GM18870 (cell line): ENCODE measurements around the gene TTC7B.

ENCODE experiments used
- ATAC-seq: cut with Tn5 transposase; IDR thresholded peaks from one replicate; pipeline ENCODE4 v1.9.1; 2021; ENCODE audit warnings: moderate library complexity; ENCODE audit not compliant: unreplicated experiment

Gene TTC7B

DNA sequence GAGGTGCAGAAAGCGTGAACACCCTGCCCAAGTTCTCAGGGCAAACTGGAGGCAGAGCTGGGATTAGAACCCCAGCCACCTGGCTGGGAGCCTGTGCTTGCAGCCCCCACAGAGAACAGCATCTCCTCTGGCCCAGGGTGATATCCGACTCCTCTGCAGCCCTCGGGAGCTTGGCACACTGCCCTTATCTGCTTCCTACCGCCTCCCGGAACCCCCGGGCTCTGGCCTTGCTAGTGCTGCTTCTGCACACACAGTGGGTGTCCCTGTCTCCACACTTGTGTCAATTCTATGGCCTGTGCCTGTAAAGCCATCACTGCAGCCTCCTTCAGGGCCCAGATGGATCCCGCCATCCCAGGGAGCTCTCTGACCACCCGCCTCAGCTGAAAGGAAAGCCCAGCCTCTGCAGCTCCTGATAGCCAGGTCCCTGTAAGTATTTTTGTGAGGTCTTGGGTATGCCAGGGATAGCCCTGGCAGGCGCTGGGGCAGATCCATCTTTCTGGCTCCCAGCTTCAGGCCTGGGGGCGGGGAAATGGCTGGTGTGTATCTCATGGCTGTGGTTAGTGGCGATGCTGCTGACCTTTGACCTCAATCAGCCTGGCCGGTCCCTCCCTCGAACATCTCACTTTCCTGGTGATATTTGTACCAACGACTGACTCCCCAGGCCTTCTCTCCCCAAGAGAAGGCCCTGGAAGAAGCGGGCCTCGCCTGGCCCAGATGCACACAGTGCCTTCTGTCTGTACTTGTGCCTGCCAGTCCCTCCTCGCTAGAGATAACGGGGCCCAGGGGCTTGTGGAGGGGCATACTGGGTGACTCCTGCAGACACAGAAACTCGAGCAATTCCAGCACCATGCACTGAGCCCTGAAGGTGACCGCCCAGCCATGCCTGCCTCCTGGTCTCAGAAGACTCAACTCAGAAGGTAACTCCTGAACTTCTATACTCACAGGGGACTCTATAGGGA is 235.6 kb downstream of the TTC7B start:
- ATAC-seq: no peak

DNA sequence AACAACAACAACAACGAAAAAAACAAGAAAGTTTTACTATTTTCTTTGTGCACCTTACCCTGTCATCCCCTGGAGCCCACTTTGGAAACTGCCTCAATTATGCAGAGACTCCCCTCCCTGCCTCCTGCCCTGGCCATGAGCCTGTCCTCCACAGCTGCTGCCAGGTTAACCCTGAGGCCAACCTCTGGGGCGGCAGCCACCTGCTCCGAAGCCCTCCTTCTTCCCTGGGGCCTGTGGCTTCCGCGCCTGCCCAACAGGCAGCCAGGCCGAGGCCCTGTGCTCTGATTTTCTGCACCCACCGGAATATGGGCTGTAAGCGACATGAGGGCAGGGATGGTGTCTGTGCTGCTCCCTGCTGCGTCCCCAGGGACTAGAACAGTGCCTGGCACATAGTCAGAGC is 236.4 kb downstream of the TTC7B start:
- no peak for ATAC-seq

DNA sequence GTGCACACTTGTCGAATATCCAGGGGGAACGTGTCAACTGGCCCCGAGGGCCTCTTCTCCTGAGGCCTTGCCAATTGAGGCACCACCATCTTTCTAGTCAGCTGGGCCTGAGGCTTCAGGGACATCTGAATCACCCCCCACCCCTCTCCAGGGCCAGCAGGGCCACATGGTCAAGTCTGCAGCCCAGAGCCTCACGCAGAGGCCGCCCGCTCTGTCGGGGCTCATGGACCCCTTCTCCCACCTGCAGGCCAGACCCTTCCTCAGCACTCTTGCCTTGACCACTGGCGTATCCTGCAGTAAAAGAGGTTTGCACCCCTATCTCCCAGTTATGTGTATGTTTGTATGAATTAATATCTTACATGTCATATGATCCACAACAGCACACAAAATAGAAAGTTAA is 237.1 kb downstream of the TTC7B start:
- no peak for ATAC-seq

DNA sequence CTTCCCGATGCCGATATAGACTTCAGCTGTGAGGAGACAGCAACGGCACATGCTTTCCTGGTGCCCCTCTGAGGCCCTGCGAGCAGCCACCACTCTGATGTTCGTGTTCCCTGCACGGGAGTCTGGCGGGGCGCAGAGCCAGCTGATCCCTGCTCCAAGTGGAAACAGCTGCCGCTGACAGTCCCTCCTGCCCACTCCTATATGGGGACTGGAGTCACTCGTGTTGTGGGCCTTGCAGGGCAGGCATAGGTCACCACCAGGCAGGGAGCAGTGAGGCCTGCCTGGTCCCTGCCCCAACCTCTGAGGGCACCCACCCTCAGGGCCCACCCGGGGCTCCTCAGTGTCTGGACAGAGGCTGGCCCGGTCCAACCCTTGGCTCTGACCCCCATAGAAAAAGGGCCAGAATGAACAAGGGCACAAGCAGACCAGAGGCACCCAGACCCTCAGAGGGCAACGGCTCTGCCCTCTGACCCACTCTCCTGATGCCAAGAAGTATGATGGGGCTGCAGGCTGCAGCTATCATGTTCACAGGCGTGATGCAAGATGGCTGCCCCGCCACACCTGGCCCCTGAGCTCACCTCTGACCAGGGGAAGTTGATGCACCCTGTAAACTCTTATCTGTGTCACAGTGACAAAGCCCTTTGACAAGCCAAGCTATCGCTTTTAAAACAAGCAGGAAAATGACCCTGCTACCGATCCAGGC is 237.8 kb downstream of the TTC7B start:
- ATAC-seq: no peak

DNA sequence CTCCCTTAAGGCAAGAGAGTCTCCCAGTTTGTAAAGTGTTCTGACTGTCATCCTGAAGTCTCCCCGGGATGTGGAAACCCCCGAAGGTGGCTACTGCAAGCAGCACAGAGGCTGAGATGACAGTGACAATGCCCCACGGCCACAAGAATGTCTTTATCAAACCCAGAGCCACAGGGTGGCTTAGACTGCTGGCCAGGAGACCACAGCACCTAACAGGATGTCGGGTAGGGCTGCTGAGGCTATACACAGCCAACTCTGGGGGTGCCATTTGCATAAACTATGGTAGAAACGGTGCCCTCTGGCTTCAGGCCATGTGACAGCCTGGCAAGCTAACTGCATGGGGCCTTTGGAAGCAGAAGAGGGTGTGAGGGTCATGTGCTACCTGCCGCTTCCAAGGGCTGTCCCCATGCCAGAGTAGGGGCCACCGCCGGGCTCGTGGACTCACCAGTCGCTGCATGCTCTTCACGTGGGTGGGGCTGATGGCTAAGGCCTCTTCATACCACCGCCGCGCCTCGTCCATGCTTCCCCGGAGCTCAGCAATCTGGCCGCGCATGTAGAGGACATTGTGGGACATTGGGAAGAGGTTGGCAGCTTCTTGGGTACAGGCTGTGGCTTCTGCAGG is 238.5 kb downstream of the TTC7B start:
- ATAC-seq: no peak

DNA sequence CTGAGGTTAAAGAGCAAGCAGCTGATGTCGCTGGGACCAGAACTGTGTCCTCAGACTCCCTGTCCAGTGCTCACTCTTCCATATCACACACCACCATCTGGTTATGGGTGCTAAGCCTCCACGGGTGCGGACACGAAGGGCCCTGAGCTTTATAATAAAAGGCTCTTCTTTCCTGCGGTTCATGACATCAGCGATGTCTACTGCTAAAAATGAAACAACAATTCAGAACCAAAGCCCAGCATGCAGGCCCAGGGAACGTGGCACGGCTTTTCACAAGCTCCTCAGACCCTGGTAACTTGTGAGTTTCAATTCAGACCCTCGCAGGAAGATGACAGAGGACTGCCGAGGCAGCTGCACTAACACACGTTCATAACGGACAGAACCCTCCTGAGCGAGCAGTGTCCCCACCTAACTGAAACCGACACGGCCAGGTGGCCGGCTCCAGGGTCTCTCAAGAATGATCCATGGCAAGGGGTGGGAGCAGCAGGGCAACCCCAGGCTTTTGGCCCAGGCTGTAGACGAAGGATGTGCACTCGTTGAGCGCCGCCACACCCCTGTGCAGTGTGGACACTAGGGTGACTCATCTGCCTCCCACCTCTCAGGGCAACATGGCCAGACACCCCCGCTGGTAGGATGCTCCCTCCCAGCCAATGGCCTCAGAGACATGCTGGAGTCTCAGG is 239.1 kb downstream of the TTC7B start:
- no peak for ATAC-seq

DNA sequence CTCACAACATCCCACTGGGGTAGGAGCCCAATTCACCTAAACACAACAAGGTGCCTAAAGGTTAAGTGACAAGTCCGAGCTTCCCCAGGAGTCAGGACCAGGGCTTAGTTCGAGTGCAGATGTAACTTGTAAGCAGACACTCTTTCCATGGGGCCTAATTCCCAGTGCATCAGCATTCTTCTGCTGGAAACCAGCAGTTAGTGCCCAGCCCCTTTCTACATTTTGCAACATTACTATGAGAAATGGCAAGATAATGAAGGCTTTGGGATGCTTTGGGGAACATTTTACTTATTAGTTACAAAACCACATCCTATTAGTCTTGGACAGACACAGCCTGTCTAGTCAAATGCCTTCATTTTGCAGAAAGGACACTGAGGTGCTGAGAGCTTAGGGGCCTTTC is 239.6 kb downstream of the TTC7B start:
- no peak for ATAC-seq

DNA sequence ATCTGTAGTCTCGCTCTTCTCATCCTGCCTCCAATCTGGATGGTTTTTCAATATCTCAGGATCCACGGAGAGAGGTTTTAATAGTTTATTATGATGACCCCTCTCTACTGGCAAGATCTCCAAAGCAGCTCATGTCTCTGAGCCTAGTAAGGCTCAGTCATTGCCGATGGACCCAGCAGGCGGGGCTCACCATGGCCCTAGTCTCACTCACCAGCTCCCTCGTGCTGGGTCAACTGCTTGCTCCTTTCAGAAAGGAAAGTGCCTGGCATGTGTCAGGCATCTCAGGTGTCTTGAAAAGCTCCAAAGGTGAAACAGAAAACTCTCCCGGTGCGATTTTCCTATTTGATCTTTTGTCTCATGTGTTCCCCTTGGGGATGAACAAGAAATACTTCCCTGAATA is 240.4 kb downstream of the TTC7B start:
- ATAC-seq: no peak

DNA sequence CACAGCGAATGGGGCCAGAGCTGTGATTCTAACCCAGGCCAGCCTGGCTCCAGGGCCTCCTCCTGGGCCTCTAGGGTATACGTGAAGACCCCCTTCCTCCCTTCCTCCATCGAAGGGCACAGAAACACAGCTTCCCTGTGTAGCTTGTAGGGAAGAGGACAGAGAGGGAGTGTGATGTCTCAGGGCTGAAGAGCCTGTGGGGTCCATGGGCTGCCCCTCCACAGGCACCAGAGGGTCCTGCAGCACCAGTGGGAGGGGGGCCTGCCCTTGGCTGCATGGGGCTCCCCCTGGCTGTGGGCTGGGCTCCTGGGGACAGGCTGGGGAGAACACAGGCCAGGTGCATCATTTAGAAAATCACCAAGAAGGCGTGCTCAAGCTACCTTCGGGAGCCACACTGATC is 240.9 kb downstream of the TTC7B start:
- ATAC-seq: no peak

DNA sequence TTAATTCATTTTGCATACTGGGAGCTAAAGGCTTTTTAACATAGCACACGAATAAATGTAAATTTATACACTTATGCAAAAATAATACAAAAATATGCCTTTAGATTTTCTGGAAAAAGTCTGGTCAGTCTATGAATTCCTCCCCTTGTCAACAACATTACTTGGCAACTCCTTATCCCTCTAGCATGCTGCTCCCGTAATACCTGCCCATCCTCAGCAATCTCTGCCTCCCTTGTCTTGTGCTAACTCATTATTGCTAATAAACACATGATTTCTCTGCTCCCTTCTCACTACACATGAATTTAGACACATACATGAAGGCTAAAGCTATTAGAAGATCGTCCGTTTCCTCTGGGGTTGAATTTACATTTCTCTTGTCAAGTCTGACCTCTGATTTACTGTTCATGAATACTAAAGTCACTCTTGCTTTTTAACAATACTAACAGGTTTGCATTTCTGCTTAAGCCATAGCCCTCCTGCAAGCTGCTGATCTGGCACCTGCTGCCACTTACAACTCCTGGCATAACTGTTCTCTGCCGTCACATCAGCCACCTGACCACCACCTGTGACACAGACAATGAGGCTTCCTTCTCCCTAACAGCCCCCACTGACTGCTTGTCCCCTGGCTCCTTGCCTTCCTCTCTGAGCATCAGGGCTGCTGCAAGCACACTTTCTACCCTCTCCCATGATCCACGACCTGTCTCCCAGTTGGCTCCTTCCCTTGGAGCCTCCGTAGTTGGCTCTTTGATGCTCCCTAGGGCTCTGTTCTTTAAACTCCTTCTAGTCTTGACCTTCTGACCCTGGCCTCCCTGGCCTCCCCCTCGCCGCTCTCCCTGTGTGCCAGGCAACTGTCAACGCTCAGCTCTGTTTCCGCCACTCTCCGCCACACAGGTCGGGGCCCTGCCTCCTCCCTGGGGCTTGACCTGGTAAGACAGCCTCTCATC is 241.8 kb downstream of the TTC7B start:
- no peak for ATAC-seq

DNA sequence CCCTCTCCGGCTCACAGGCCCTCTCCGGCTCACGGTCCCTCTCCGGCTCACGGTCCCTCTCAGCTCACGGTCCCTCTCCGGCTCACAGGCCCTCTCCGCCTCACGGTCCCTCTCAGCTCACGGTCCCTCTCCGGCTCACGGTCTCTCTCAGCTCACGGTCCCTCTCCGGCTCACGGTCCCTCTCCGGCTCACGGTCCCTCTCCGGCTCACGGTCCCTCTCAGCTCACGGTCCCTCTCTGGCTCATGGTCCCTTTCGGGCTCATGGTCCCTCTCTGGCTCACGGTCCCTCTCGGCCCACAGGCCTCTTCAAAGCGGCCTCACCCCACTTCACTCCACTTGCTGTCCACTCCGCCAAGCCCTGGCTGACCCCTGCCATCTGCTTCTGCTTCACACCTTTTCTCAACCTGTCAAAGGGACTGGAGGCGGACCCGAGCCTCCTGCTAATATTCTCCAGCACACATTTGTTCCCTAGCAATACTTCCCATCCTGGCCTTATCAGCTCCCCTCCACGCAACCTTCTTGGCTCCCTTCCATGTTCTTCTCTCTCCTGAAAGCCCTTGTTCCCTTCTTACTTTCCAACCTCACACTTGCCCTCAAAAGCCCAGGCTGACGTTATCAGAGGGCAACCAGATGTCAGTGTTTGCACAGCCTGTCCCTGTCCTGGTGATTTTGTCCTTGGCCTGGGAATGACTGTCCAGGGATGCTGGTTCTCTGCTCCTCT is 242.7 kb downstream of the TTC7B start:
- no peak for ATAC-seq

DNA sequence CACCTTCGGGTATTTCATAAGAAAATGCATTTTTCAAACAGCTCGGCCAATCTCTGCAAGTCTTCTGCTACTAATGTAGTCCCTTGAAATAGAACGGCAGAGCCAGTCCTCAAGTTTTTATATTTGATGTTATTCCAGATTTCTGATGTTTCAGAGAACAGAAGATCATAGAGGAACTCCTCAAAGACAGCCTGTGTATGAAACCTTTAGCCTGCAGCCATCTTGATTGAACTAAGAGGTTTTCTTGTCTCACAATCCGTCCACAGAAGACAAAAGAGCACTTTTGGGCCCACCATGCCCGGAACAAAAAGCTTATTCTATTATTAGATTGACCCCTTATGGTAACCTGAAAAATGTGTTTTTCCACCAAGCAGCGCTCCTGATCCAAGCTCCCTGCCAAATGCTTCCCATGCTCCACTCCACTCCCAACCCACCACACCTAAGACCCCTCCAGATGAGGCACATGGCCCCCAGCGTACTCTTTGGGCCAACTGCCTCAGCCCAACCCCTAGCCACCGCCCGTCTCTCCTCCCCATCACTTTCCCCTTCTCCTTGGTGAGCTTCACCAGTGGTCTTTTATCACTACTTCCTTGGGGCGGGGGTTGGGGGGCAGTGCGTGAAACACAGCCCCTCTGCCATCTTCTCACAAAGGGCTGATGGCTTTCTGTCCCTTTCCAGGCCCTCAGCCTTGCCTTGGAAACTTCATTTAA is 243.6 kb downstream of the TTC7B start:
- ATAC-seq: no peak

DNA sequence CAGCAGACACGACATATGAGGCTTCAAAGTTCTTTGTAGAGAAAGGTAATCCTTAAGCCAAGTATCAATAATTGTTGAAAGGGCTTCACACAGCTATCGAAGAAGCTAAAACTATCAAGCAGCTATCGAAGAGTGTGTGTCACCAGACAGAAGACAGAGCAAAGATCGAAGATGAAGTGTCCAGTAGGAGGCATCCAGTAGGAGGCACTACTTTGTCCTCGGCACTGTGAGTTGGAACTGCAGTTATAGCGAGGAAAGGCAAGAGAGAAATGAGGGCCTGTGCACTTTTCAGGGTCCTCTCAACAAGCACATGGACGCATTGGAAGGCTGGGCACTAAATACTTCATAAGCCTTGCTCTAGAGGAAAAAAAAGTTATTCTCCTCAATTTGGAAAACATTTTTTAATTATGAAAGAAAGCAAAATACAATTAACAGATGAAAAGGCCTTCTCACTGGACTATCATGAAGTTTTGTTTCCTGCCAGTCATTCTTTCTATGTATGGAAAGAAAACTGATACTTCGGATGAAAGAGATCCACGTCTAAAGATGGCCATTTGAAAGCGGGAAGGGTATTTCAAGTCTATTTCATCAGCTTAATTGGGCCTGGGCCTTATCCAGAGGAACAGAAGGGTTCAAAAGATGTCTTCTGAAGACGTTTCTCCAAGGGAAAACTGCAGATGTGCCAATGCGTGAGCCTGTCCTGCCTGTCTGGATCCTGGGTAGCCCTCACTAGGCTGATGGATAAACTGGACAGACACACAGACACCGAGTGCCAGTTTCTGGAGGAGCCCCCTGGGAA is 244.9 kb downstream of the TTC7B start:
- no peak for ATAC-seq

DNA sequence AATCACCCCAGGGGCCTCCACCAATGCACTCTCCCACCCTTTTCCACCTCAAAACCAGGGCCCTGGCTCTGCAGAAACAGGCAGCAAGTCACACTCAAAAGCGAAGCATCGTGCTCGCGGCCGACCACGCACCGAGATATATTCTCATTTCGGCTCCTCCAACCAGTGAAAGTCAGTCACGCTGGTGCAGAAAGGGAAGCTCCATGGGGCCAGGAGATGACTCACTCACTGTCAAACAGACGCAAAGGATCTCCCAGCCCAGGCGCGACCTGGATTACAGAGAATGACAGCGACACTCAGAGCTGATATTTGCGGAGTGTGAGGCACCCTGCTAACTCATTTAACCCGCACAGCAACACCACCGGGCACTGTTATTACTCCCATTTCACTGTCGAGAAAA is 245.8 kb downstream of the TTC7B start:
- no peak for ATAC-seq

DNA sequence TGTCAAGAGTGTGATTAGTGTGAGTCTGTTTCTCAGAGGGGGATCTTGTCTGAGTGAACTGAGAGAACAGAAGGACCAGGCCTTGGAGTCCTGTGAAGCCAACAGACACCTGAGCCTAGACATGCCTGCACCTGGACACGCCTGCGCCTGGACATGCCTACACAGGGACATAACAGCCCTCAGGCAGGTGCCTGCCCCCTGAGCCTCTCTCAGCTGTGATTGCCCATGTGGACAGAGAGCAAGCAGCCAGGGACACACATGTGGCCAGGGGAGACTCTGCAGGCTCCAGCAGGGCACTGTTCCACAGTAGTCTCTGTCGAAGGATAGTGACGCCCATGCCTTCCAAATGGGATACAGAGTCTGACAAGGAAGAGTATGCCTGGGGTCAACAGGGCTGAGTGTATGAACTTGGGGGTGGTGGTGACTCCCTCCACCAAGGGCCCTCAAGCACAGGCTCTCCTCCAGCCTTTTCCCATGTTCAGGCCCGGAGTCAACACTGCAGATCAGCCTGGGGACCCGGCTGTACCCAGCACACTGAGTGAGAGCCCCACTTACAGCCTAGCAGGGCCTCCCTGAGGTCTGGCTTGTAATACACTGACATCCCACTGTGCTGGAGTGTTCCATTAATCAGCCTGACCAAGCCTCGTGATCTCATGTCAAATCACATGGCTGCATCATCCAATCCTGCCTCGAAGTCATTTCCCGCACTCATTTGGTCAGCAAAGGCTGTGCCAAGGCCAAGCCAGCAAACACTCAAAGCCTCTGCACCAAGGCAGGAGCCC is 246.4 kb downstream of the TTC7B start:
- ATAC-seq: no peak

DNA sequence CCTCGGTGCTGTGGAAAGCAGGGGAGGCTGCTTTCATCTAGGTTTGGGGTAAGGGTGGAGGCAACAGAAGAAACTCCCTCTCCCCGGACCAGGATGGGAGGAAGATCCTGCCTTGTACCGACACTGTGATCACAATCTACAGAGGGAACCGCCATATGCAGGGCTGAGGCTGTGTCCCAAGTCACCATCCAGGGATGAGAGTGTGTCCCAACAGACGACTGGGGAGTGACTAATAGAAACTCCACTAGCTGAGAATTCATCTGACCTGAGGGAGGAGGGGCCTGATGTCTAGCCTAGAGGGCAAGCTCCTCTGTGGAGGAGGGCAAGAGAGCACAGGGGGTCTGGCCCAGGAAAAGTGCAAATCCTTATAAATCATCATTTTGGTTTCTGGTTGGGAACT is 247.0 kb downstream of the TTC7B start:
- ATAC-seq: no peak

DNA sequence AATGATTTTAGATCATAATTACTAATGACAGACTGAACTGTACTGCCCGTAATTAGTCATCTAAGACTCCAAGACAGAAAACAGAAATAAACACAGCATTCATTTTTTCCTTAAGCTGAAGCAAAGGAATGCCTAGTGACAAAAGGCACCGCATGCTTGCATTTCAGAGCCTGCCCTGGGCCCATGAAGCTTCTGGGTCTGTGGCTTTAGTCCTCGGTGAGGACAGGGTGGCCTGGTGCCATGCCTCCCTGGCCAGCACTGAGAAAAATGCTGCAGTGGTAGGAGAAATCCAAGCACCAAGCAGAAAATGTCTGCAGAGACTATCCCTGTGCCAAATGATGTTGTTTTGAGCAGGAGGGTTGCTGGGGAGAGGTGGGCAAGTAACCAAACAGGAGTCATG is 247.8 kb downstream of the TTC7B start:
- no peak for ATAC-seq
